Frontal cortex (tissue), 1 donor: ENCODE data around the gene TNFRSF19. TPM values are rescaled to one million over a fixed set of nuclear protein-coding genes. Genes with fewer than 3 reads are reported as not detected.

Experiments used
- total RNA-seq: library from RNA; depleted of rRNA; stranded (reverse); fragments of >200 nt; gene quantifications from one replicate; pipeline ENCODE4 v1.2.3, GENCODE V29; 2014

TNFRSF19 gene
- total RNA-seq, 1 donor from 2014 or later, result 10.2 TPM

Other genes starting within 250 kb of the TNFRSF19 start
- gene SACS, start 136.7 kb upstream of the TNFRSF19 start, total RNA-seq, result 154 TPM